ENCODE data around the gene TIRAP.
"Not testable (repeated sequence)": the region's sequence is repeated elsewhere in the genome, so short reads cannot be mapped to it uniquely, and the experiment has no call there.

Gene TIRAP

GRCh38 chr11:126282361-126282735 lies 545 bp upstream of the TIRAP start:
- DNase-seq (ENCODE audit: insufficient read length, low spot score), result no peak
- FAIRE-seq, result no peak

GRCh38 chr11:126284829-126285228 lies 1.9 kb downstream of the TIRAP start:
- FAIRE-seq (no peak), DNase-seq (ENCODE audit: insufficient read length, low spot score) (peak; percentile 45)

GRCh38 chr11:126288237-126288636 lies 5.3 kb downstream of the TIRAP start:
- DNase-seq (ENCODE audit: insufficient read length, low spot score), result no peak
- FAIRE-seq, result no peak

- DNase-seq (ENCODE audit: insufficient read length, low spot score) (no peak), FAIRE-seq (no peak)
Measured at GRCh38 chr11:126290887-126291286, 8.0 kb downstream of the TIRAP start.

GRCh38 chr11:126293726-126294125 lies 10.8 kb downstream of the TIRAP start:
- FAIRE-seq (no peak), DNase-seq (ENCODE audit: insufficient read length, low spot score) (no peak)

GRCh38 chr11:126297004-126297403 lies 14.1 kb downstream of the TIRAP start:
- no peak for FAIRE-seq
- no peak for DNase-seq (ENCODE audit: insufficient read length, low spot score)

- FAIRE-seq (peak; percentile 70), DNase-seq (ENCODE audit: insufficient read length, low spot score) (peak; percentile 88)
Measured at GRCh38 chr11:126303623-126304456, 20.9 kb downstream of the TIRAP start, which contains the start of gene DCPS. TSS of gene DCPS (plus strand) at chr11:126304060. CDS start at chr11:126304081, 21 bp downstream.

GRCh38 chr11:126304457-126305075 lies 21.7 kb downstream of the TIRAP start:
- DNase-seq (ENCODE audit: insufficient read length, low spot score), result no peak
- no peak for FAIRE-seq

- DNase-seq (ENCODE audit: insufficient read length, low spot score) (no peak), FAIRE-seq (no peak)
Measured at GRCh38 chr11:126305699-126306098, 22.8 kb downstream of the TIRAP start.

- no peak for FAIRE-seq
- no peak for DNase-seq (ENCODE audit: insufficient read length, low spot score)
Measured at GRCh38 chr11:126307706-126308105, 24.8 kb downstream of the TIRAP start.

- FAIRE-seq (no peak), DNase-seq (ENCODE audit: insufficient read length, low spot score) (no peak)
Measured at GRCh38 chr11:126308271-126308671, 25.4 kb downstream of the TIRAP start.

GRCh38 chr11:126308771-126309170 lies 25.9 kb downstream of the TIRAP start:
- not testable (repeated sequence) for FAIRE-seq; DNase-seq (ENCODE audit: insufficient read length, low spot score)

GRCh38 chr11:126310200-126310991 lies 27.5 kb downstream of the TIRAP start:
- DNase-seq (ENCODE audit: insufficient read length, low spot score), result peak; percentile 68
- FAIRE-seq, result no peak

- FAIRE-seq, result no peak
- DNase-seq (ENCODE audit: insufficient read length, low spot score), result no peak
Measured at GRCh38 chr11:126310992-126311310, 28.1 kb downstream of the TIRAP start.

GRCh38 chr11:126311401-126312291 lies 28.8 kb downstream of the TIRAP start:
- no peak for DNase-seq (ENCODE audit: insufficient read length, low spot score)
- FAIRE-seq, result no peak

GRCh38 chr11:126312961-126313360 lies 30.1 kb downstream of the TIRAP start:
- FAIRE-seq, result no peak

GRCh38 chr11:126313826-126314225 lies 30.9 kb downstream of the TIRAP start:
- no peak for FAIRE-seq
- no peak for DNase-seq (ENCODE audit: insufficient read length, low spot score)

More at GRCh38 chr11:126312961-126313360, 30.1 kb downstream of the TIRAP start:
- no peak for DNase-seq (ENCODE audit: insufficient read length, low spot score)

GRCh38 chr11:126317432-126317755 lies 34.5 kb downstream of the TIRAP start:
- FAIRE-seq (no peak), DNase-seq (ENCODE audit: insufficient read length, low spot score) (no peak)

GRCh38 chr11:126317756-126318573 lies 35.1 kb downstream of the TIRAP start:
- DNase-seq (ENCODE audit: insufficient read length, low spot score) (no peak), FAIRE-seq (no peak)

All from HTR-8/SVneo (cell line).